ENCODE results near the gene CA6.
"Not testable (repeated sequence)": the region's sequence is repeated elsewhere in the genome, so short reads cannot be mapped to it uniquely, and the experiment has no call there.

The CA6 gene

GRCh38 chr1:9008236-9008635 lies 62.6 kb downstream of the CA6 start:
- no peak for DNase-seq

GRCh38 chr1:9009438-9010370 lies 64.0 kb downstream of the CA6 start:
- no peak for DNase-seq

GRCh38 chr1:9010781-9011323 lies 65.2 kb downstream of the CA6 start:
- DNase-seq: no peak

DNA sequence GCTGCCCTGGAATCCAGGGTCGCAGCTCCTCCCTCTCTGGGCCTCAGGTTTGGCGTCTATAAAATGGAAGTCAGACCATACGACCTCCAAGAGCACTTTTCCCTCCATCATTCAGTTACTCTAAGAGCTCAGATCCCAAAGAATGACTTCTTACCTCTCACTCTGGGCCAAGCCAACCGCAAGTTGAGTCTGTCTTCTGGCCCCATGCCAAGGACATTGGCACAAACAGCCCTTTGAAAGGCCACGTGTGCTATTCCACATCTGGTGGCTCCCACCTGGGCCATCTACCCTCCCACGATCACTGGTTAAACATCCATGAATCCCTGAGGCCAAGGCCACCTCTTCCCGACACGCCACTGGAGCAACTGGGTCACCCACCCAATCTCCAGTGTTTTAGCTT lies 68.2 kb downstream of the CA6 start:
- no peak for DNase-seq

GRCh38 chr1:9014475-9015375 lies 69.1 kb downstream of the CA6 start:
- DNase-seq: no peak

GRCh38 chr1:9016455-9016854 lies 70.8 kb downstream of the CA6 start:
- no peak for DNase-seq

- no peak for DNase-seq
These were observed 72.7 kb downstream of the CA6 start for GRCh38 chr1:9018333-9018732.

DNA sequence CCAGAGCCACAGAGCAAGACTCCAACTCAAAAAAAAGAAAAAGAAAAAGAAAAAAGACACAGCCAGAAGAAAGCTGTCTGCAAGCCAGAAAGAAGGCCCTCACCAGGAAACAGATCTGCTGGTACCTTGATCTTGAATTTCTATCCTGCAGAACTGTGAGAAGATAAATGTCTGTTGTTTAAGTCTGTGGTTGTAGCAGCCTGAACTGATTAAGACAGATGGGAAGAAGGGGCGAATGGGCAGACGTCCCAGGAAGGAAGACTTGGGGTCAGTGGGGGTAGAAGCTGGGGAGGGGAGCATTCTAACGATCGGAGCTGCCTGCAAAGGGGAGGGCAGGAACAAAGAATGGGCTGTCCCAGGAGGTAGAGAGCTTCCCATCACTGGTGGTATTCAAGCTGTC lies 74.2 kb downstream of the CA6 start:
- DNase-seq: no peak

DNA sequence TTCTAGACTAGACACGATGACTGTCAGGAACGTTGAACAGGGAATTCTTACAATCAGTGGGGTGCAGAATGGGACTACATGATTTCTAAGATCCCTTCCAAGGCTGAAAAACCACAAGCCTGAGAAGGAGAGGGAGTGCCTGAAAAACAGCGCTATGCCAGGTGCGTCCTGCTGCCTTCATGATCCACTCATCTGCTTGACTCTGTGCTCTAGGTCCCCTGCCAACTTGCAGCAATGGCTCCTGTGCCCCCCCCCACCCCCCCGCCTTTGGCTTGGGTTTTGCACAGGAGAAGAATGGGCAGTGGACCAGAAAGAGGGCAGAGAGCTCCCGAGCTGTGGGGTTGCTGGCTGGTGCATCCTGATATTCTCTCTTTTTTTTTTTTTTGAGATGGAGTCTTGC lies 74.6 kb downstream of the CA6 start:
- DNase-seq: no peak

DNA sequence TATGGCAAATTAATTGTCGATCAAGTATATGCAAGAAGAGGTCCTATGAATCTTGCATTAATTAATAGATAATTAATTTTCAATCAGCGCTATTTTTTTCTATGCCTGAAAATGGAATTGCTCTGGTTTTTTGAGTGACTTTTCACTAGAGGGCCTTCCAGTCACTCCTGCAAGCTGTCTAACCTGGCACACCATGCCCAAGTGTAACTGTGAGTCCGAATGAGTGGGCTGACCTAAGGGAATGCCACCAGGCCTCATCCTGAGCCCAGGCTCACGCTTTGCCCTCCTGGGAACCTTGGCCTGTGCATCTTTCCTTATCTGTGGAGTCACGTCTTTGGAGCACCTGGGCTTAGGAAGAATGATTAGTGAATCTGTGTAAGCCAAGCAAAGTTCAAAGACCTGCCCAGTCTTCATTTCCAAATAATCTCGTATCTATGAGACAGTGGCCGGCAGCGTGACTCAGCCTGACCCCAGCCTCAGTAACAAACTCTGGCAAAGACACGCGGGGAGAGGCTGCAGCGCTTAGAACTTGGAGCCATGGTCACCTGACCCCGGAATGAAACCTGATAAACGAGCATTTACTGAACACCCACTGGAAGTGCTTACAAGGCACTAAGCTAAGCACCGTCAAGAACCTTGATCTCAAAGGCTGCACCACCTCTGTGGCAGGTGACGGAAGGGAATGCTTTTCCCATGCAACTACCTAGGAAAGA lies 76.5 kb downstream of the CA6 start:
- not testable (repeated sequence) for DNase-seq

GRCh38 chr1:9022773-9023172 lies 77.1 kb downstream of the CA6 start:
- DNase-seq: no peak
